RWPE1 (cell line): Measurements from ENCODE around the gene BRD2.
A peak's percentile ranks its signal among the peaks of the same experiment; 100 is the strongest.

Experiments used
- CTCF ChIA-PET: fragments of 350-600 bp; sonication (Branson Sonifier 250); formaldehyde crosslinking; extraction: SDS; loops from one replicate; lab custom pipeline; 2021; lab: Yijun Ruan, JAX
- POLR2A ChIA-PET: fragments of 400-600 bp; formaldehyde crosslinking; extraction: SDS; loops from one replicate; lab custom pipeline; 2020; ENCODE audit warnings: antibody characterized with exemption; ENCODE audit not compliant: low non-redundant PET; lab: Yijun Ruan, JAX
- DNase-seq: peaks from one replicate; pipeline ENCODE4 v3.0.0; 2012; ENCODE audit warnings: low spot score
- H3K27ac ChIP-seq: fragments of 450-650 bp; 2 replicates; pipeline ENCODE4 v1.5.1; 2017
- CTCF ChIP-seq: fragments of 450-650 bp; conservative IDR thresholded peaks from 2 replicates; pipeline ENCODE4 v1.5.1; 2017; ENCODE audit warnings: low read depth, mild to moderate bottlenecking

The BRD2 gene

GRCh38 chr6:32979720-32980487, 11.5 kb downstream of the BRD2 start:
- no peak for TF ChIP-seq CTCF
- H3K27ac ChIP-seq, result no peak overlapping the region
- POLR2A ChIA-PET, result interaction anchor here (0.6 to 1.9 kb wide), 2 partner anchors 8 to 256 kb away, joined by 3 to 8 read pairs; no protein-coding TSS in a partner anchor
- DNase-seq, result no peak
- CTCF ChIA-PET, result interaction anchor here (1.3 kb wide), 1 partner anchor 46 kb away, joined by 3 read pairs; no protein-coding TSS in a partner anchor

- ChIA-PET POLR2A (interaction anchor here (1.9 kb wide), 1 partner anchor 9 kb away, joined by 8 read pairs; no protein-coding TSS in a partner anchor), CTCF (interaction anchor here (0.6 to 1.3 kb wide), 2 partner anchors 47 to 764 kb away, joined by 3 read pairs; no protein-coding TSS in a partner anchor)
- no peak for DNase-seq
- peak overlapping the region; percentile 51 for H3K27ac ChIP-seq
- no peak for TF ChIP-seq CTCF
These were observed 12.2 kb downstream of the BRD2 start for GRCh38 chr6:32980488-32981038.

GRCh38 chr6:32982084-32982701, 13.8 kb downstream of the BRD2 start:
- no peak for TF ChIP-seq CTCF
- no peak overlapping the region; the same call in 1 of the 2 replicates for H3K27ac ChIP-seq
- no peak for DNase-seq
- ChIA-PET POLR2A (no interaction called here), CTCF (interaction anchor here (0.7 to 1.2 kb wide), 2 partner anchors 49 to 114 kb away, joined by 4 to 5 read pairs; no protein-coding TSS in a partner anchor)

GRCh38 chr6:32982702-32983492, 14.5 kb downstream of the BRD2 start:
- ChIA-PET POLR2A (no interaction called here), CTCF (interaction anchor here (0.7 to 2.5 kb wide), 2 partner anchors 49 to 50 kb away, joined by 4 to 21 read pairs; no protein-coding TSS in a partner anchor)
- no peak for DNase-seq
- no peak overlapping the region for H3K27ac ChIP-seq
- no peak for TF ChIP-seq CTCF

- no peak for DNase-seq
- no peak for TF ChIP-seq CTCF
- CTCF ChIA-PET, result interaction anchor here (1.2 to 2.5 kb wide), 2 partner anchors 31 to 50 kb away, joined by 5 to 21 read pairs; no protein-coding TSS in a partner anchor
- no peak overlapping the region for H3K27ac ChIP-seq
- POLR2A ChIA-PET, result no interaction called here
These were observed 15.1 kb downstream of the BRD2 start for GRCh38 chr6:32983493-32983848.
